GM21576 (cell line): ENCODE measurements around the gene NUDT3.
"Not testable (repeated sequence)": the region's sequence is repeated elsewhere in the genome, so short reads cannot be mapped to it uniquely, and the experiment has no call there.

Source experiments
- ATAC-seq: cut with Tn5 transposase; IDR thresholded peaks from one replicate; pipeline ENCODE4 v1.9.1; 2021; ENCODE audit warnings: mild to moderate bottlenecking, moderate library complexity; ENCODE audit not compliant: unreplicated experiment

Gene NUDT3

DNA sequence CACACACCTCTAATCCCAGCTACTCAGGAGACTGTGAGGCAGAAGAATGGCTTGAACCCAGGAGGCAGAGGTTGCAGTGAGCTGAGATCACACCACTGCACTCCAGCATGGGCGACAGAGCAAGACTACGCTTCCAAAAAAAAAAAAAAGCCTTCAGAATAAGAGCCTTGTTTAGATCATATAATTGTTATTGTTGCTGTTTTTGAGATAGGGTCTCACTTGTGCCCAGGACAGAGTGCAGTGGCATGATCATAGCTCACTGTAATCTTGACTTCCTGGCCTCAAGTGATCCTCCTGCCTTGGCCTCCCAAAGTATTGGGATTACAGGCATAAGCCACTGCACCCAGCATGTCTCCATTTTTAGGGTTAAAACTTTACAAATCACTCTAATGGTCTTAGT, 68.2 kb downstream of the NUDT3 start:
- not testable (repeated sequence) for ATAC-seq

DNA sequence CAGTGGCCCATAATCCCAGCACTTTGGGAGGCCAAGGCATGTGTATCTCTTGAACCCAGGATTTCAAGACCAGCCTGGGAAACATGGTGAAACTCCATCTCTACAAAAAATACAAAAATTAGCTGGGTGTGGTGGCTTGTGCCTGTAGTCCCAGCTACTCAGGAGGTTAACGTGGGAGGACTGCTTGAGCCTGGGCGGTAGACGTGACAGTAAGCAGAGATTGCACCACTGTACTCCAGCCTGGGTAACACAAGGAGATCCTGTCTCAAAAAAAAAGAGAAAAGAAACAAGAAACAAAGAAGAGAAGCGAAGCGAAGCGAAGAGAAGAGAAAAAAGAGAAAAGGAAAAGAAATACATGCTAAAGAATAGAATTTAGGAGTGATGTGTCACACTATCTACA, 69.2 kb downstream of the NUDT3 start:
- no peak for ATAC-seq

DNA sequence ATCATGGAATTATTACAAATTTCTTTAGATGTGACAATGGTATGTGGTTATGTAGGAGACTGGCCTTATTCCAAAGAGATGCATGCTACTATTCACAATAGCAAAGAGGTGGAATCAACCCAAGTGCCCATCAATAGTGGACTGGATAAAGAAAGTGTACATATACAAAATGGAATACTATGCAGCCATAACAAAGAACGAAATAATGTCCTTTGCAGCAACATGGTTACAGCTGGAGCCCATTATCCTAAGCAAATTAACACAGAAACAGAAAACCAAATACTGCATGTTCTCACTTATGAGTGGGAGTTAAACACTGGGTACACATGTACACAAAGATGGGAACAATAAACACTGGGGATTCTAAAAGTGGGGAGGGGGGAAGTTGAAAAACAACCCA, 69.7 kb downstream of the NUDT3 start:
- no peak for ATAC-seq

DNA sequence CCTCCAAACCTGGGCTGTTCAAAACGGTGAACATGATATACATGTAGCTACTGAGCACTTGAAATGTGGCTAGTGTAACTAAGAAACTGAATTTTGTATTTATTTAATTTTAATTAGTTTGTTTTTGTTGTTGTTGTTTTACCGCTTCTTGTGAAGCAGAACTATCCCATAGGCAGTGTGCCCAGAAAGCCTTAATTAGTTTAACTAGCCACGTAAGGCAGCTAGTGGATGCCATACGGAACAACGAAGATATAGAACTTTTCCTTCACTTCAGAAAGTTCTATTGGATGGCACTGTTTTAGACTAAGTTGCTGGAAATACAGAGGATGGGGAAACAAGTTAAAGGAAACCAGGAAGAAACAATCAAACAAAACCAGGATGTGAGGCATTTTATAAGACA, 70.6 kb downstream of the NUDT3 start:
- ATAC-seq = no peak

DNA sequence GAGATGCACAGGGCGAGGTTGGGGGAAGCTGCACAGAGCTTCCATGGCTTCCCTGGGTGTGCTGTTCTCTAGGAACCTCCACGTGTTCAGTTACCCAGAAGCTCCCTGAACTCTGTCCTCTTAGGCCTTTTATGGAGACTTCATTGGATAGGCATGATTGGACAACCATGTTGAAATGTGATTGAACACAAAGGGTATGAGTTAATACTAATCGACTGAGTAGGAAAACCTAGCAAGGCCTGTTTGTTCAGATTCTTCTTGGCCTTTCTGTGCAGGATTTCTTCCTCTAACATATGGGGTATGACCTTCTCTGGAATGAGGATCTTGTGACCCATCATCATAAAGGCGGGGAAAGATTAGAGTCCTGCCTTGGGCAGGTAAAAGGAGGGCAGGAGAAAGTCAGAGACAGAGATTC, 73.0 kb downstream of the NUDT3 start:
- ATAC-seq = no peak

DNA sequence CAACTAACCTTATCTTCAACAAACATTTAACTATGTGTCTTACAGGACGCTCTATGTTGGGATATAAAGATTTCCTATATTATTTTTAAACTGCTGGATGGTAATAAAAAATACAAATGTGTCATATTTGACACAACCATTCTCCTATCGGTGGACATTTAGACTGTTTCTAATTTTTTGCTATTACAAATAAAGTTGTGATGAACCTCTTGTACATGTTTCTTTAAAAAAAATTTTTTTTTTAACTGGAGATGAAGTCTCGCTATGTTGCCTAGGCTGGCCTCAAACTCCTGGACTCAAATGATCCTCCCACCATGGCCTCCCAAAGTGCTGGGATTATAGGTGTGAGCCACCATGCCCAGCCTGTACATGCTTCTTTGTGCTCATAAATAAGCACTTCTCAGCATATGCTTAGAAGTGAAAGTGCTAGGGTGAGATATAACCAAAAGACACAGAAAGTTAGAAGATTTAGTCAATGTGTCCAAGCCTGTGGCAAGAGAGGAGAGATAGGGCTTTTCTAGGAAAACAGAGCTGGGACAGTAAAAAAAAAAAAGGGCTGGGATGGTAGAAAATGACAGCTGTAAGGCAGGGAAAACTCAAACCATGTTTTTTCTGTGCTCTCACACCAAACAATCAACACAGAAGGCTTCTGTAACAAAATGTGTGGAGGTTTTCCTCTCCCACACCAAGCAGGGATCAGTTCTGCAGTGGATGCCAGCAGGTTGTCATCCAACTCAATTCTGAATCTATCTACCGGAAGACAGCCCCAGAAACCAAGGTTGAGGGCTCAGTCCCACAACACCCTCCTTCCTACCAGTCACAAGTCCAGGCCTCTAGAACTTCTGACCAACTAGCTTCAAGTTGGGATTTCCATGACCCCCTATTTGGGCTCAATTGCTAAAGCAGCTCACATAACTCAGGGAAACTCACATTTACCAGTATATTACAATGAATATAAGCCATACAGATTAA, 73.7 kb downstream of the NUDT3 start:
- ATAC-seq = no peak

DNA sequence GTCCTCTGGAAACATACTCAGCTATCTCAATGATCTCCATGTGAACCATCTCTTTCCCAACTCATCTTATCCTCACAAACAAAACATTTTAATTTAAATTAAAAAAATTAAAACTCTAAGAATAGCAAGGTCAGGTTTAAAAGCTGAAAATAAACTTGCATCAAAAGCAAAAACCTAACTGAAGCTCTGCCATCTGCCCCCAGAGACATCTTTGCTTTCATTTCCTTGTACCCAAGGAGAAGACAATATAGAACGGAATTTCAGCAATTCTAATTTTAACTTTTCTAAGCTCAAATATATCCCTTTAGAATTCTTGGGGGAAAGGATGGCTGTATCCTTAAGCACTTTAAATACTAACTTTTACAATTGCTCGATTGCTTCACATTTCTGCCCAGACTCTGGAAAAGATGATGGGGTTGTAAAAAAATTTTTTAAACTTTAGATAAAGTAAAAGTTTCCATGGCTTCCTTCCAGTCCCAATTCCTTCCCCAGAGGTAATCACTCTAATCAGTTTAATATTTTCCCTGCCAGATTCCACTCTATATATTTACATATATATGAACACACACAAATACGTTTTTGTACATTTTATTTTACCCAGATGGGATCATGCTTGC, 74.5 kb downstream of the NUDT3 start:
- ATAC-seq = no peak

DNA sequence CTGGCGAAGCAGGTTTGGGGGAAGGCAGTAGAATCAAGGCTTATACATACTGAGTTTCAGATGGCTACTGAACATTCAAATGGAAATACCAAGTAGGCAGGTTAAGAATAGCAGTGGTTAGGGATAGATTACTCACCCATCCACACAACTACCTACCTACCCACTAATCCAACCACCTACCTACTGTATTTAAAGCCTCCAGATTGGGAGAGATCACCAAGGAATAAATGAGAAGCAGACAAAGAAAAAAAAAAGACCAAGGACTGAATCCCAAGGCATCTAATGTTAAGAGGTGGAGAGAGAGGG, 75.3 kb downstream of the NUDT3 start:
- no peak for ATAC-seq

DNA sequence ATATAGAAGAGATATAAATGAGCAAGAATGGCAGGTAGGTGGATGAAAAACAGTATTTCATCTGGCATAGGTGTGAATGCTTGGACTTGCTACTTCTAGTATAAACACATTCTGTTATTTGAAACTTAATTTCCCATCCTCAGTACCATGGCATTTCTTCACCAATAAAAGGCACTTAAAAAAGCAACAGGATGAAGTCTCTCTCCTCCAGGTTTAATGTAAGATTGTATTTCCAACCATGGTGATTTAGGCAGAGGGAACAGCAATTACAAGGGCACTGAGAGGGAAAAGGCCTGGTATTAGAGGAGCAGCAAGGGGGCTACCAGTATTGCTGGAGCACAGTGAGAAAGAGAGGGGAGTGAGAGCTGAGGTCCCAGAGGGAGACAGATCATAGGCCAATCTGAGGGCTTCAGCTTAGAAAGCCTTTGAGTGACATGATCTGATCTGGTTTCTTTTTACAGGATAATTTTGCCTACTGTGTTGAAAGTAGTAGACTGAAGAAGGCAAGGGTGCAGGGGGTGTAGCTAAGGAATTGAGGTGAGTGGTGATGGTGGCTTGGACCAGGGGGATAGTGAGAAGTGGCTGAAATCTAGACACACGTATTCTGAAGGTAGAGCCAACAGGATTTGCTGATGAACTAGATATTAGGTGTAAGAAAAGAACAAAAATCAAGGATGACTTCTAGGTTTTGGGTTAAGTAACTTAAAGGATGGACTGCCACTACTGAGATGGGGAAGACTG, 75.9 kb downstream of the NUDT3 start:
- ATAC-seq = no peak

DNA sequence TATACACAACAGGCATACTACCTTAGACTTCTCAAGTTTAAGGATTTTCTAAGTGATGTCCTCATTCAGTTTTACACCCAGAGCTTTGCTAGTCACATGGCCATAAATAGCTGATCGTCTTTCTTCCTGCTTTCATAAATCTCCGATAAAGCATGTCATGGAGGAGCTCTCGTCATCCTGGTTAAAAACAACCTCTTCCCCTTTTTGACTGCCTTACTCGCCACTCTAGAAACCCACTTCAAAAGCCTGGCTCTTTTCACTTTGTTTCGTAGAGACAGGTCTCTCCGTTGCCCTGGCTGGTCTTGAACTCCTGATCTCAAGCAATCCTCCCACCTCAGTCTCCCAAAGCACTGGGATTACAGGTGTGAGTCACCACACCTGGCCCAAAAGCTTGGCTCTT, 76.7 kb downstream of the NUDT3 start:
- no peak for ATAC-seq

DNA sequence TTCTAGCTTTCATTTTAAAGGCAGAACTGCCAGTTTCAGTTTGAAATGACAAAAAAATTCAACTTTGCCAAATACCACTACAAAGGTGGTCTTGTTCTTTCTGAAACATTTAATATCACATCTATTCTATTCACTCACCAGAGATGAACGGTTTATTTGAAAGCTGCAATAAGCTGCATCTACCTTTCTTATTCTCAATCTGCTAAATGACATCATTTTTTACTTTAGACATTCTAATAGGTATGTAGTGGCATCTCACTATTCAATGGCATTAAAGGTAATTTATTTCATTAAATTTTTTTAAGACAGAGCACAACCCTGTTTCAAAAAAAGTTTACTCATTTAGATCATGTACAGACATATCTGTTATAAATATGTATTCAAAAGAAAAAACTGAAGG, 77.2 kb downstream of the NUDT3 start:
- ATAC-seq = no peak

DNA sequence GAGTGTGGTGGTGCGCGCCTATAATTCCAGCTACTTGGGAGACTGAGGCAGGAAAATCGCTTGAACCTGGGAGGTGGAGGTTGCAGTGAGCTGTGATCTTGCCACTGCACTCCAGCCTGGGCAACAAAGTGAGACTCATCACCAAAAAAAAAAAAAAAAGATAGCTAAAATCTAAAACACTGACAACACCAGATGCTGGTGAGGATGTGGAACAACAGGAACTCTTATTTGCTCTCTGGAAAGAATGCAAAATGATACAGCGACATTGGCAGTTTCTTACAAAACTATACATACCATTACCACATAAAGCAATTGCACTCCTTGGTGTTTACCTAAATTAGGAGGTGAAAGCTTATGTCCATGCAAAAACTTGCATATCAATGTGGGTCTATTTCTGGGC, 80.2 kb downstream of the NUDT3 start:
- no peak for ATAC-seq

DNA sequence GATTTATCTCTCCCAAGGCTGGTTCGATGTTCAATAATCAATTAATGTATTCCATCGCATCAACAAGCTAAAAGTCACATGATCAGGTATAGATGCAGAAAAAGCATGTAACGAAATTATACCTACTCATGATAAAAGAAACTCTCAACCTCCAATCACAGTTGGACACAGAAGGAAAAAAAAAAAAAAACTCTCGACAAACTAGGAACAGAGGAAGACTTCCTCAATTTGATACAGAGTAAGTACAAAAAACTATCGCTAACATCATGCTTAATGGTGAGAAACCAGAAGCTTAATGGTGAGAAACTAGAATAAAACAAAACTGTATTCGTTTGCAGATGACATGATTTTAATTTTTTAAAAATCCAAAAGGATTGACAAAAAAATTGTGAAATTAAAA, 81.7 kb downstream of the NUDT3 start:
- ATAC-seq = no peak

DNA sequence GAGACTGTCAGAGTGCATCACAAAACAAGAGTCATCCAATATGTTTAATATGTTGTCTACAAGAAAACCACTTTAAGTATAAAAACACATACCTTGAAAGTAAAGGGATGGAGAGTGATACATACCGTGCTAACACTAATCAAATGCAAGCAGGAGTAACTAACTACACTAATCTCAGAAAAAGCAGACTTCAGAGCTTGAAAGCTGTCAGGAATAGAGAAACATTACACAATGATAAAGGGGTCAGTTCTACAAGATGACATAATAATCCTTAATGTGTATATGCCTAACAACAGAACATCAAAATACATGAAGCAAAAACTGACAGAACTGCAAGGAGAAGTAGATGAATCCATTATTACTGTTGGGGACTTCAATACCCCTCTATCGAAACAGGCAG, 84.0 kb downstream of the NUDT3 start:
- ATAC-seq = no peak

DNA sequence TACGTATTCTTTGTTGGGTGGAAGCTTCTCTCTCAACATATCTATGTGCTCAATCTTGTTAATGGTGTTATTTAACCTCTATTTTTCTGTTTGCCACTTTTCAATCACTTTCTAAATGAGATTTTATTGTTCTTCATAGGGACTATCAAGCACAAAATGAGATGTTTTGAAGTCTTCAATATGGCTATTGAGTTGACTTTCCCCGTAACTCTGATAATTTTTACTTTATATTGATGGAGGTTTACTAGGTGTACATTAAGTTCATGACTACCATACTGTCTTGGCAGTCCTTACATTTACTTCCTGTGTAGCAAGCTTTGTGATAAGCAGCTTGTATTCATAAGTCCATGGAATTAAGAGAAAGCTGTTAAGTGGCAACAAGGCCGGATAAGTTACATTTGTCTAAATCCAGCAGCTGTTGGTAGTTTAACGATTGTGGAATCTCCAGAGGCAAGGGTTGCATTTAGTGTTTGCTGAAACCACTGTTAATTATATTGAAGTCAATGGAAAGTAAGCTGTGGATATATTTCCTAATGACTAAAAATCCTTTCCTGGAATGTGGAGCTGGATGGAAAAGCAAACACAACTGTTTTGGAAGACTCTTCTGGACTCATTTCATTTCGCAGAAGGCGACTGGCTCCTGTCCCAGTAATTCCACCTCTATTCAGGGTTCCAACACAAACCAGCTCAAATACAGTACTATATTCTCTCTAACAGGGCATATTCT, 86.3 kb downstream of the NUDT3 start:
- no peak for ATAC-seq

DNA sequence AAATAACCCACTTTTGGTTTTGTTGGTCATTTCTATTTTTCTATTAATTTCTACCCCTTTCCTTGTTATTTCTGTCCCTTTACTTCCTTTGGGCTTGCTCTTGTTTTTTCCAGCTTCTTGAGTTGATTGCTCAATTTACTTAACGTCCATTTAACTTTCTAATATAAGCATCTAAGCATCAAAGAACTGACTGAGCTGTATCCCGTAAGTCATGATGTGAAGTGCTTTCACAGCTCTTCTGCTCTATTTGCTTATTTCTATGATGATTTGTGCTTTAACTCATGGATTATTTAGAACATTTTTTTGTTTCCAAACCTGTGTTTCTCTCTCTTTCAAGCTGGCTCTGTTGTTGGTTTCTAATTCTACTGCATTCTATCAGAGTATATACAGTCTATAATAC, 87.0 kb downstream of the NUDT3 start:
- ATAC-seq = no peak

DNA sequence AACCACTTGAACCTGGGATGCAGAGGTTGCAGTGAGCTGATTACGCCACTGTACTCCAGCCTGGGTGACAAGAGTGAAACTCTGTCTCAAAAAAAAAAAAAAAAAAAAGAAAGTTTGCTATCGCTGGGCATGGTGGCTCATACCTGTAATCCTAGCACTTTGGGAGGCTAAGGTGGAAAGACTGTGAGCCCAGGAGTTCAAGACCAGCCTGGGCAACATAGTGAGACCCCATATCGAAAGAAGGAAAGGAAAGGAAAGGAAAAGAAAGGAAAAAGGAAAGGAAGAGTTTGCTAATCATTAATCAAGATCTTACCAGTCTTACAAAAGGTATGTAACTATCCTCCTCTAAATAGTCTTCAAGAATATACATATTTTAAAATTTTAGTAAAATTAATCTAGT, 88.3 kb downstream of the NUDT3 start:
- ATAC-seq = no peak

DNA sequence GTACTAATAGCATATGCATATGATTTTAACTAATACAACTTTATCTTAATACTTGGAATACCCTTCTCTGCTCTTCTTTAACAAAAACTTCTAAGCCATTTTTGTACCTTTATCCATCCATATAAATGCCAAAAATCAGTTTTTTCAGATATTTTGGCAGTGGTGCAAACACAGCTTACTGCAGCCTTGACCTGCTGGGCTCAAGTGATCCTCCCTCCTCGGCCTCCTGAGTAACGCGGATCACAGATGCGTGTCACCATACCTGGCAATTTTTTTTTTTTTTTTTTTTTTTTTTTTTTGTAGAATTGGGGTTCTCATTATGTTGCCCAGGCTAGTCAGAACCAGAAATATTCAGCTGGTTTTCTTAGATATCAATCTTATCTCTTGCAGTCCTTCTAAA, 89.5 kb downstream of the NUDT3 start:
- ATAC-seq = no peak

DNA sequence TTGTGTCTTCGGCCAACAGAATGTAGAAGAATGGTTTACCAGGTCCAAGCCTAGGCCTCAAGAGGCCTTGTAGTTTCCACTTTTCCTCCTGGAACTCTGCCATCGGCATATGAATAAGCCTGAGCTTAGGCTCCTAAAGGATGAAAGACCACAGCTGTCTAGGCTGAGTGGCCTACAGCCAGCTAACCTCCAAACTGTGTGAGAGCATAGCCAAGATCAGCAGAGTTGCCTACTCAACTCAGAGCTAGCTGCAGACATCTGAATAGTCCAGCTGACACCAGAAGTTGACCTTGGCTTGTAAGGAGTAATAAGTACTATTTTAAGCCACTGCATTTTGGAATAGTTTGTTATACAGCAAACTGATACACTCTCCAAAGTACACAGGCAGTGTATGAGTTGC, 91.1 kb downstream of the NUDT3 start:
- no peak for ATAC-seq

DNA sequence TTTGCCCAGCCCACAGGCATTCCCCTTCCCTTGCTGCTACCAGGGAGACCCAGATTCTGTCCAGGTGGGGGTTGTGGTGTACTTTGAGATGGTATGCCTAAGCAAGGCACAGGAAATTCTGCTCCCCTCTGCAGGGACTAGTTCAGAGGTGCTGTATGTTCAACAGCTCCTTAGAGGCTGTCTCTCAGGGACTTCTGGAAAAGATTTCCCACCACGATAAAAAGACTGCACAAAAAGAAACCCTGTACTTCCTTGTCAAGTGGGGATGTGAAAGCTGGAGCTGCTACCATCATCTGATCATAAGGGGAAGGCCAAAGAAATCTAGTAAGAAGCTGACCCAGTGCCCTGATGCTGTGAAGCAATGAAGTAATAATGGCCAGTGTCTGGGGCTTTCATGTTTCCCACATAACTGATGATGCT, 92.1 kb downstream of the NUDT3 start:
- no peak for ATAC-seq

DNA sequence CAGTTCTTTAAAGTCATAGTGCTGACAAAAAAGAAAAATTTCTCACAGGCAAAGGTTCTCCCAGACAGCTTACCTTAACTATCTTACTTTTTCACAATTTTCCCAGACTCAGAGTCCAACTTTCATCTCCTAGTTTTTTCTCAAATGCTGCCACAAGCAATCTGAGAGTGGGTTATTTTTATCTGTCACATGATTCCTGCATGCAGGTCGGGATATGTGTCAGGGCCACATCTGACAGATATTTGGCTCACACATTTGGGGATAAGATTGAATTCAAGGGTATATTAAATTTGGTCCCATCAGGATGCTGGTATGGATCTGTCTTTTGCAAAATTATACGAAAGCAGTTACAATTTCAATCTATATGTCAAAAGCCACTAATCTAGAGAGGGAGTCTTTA, 93.5 kb downstream of the NUDT3 start:
- no peak for ATAC-seq
